Measurements from ENCODE around the gene PYGB.

PYGB gene

GRCh38 chr20:25216199-25216945 lies 31.5 kb upstream of the PYGB start:
- no peak for DNase-seq (ENCODE audit: low read depth, low spot score)

- DNase-seq (ENCODE audit: low read depth, low spot score): no peak
Measured at GRCh38 chr20:25217161-25218108, 30.4 kb upstream of the PYGB start.

GRCh38 chr20:25218109-25218486 lies 29.8 kb upstream of the PYGB start:
- no peak for DNase-seq (ENCODE audit: low read depth, low spot score)

DNA sequence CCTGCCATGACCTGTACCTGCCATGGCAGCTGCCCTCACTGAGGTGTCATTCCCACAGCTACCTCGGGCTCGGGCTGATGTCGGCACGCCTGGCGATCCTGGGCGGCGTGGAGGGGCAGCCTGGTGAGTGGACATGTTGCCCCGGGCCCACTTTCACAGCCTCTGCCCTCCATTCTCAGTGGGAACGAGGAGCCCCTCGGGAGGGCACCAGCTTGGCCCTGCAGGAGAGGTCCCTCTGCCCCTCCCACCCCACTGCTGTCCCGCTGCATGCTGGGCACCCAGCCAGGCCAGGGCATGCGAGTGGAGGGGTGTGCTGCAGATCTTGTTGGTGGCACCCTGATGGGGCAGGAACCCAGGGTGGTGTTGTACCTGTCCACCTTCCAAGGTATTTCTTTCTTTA lies 29.4 kb upstream of the PYGB start:
- DNase-seq (ENCODE audit: low read depth, low spot score): no peak

DNA sequence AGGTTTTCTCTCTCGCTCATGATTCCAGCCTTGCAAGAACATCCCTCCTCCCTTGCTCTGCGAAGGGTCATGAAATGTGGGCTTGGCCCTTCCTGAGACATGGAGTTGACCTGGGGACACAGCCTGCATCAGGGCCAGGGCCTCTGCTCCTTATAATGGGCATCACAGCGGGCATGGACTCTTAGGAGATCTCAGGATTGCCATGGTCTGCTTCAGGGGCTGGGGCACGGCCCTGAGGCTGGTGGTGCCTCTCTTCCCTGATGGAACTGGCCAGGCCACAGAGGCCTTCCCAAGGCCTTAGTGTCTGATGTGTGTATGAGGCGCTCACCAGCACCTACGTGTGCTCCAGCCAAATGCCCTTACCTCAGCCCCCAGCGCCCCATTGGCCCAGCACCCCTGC lies 28.5 kb upstream of the PYGB start:
- DNase-seq (ENCODE audit: low read depth, low spot score): no peak

GRCh38 chr20:25220021-25220730 lies 27.7 kb upstream of the PYGB start:
- DNase-seq (ENCODE audit: low read depth, low spot score): no peak

- DNase-seq (ENCODE audit: low read depth, low spot score): no peak
Measured at GRCh38 chr20:25220810-25221591, 26.9 kb upstream of the PYGB start.

DNA sequence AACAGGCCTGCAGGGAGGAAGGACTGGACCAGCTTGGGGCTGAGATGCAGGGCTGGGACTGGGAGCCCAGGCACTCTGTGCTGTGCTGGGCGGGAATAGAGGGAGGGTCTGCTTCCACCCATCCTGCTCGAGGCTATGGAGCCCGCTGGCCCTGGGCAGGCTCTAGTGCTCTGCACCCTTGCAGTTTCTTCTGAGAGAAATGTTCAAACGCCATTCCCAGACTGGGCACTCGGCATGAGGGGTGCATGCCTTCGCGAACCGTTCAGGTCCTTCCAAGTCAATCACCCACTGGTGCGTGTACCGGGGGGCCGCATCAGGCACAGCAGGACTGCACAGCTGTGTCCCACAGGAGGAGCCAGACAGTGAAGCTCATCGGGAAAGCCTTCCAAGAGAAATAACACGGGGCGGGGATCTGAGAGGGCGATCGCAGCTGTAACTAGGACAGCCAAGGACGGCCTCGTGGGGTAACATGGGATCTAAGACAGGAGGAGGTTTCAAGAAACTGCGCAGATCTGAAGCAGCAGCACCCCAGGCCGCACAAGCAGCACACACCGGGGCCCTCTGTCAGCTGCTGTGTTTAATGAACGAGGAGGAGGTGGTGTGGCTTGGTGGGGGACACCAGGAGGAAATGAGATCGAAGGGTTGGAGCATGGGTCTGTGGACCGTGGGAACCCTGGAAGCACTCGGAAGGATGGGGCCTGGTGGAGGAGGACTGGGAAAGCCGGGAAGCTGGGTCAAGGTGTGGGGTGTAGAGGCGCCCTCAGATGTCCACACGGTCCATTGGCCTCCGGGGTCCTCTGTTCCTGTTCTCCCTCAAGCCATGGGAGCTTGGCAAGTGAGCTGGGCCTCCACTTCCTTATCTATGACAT lies 26.1 kb upstream of the PYGB start:
- DNase-seq (ENCODE audit: low read depth, low spot score): no peak

DNA sequence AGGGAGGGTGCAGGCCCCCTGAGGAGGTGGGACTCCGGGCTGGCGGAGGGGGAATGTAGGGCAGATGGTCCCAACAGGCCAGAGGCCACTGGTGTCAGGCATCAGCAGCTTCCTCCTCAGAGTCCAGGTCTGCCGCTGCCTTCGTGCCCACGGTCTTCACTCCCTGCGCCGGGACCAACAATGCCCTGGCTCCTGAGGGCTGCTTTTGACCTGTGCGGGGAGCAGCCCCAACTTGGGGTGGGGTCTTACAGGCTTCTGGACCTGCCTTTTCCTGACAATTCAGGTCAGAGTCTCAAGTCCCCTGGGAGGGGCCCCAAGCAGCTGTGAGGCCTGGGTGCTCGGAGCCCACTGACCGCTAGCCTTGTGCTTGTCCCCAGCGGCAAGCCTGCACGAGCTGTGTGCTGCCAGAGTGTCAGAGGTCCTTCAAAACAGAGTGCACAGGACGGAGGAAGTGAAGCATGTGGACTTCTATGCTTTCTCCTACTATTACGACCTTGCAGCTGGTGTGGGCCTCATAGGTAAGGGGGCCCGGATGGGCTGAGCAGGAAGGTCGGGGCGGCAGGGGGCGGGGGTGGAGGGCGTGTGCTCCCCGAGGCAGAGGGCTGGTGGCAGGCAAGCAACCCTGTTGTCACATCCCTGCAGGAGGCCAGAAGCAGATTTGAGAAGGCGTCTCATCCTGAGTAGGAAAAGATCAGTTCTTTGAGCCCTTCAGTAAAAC lies 25.3 kb upstream of the PYGB start:
- DNase-seq (ENCODE audit: low read depth, low spot score): no peak

DNA sequence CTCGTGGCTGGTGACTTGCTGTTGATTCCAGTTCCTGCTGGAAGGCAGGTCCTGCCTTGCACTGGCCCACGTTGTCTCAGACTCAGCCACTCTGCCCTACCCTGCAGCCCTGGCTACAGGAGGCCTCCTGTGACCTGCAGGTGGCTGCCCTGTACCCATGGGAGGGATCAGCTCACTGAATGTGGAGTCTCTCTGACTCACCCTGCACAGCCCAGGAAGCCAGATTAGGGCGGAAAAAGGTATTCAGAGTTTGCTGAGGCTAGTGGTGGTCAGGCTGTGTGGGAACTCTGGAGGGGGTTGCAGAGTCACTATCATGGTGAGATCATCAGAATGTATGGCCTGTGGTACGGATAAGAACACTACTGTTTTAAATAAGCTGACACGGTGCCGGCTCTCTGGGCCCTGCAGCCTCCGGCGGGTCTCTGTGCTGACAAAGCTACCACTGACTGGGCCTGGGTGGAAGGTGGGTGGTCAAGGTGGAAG lies 24.7 kb upstream of the PYGB start:
- DNase-seq (ENCODE audit: low read depth, low spot score): no peak

DNA sequence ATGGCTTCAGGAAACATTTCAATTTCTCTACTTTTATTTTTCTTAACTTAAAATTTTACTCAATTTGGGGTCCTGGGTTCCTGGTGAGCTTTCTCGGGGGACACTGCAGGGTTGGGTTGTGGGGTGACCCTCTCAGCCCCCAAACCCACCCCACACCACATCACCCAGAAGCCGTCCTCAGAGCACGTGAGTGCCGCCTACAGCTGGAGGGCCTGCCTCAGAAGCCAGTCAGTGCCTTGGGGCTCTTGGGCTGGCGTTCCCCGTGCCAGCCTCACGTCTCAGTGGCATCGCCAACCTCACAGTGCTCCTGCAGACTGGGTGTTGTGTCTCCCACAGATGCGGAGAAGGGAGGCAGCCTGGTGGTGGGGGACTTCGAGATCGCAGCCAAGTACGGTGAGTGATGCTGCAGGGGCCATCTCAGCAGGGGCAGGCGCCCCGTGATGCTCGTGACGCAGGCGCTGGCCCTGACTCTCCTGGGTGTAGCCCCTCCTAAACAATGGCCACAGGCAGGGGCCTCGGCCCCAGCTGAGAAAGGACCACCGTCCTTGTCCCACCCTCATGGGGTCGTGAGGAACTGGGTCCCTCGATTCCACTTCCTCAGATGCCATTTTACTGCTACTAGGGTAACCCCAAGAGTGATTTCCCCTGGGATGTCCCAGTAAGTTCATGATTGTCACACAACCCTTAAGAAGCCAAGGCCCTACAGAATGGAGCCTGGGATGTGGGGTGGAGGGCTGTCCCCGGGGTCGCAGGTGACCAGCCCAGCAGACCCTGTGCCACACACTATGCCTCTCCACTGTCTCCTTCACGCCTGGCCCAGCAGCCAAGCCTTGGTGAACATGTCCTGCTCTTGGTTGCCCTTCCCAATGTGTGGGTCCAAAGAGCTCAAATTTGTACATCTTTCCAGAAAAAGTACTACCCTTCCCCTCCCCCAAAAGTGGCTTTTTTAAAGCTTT lies 23.8 kb upstream of the PYGB start:
- DNase-seq (ENCODE audit: low read depth, low spot score): no peak

DNA sequence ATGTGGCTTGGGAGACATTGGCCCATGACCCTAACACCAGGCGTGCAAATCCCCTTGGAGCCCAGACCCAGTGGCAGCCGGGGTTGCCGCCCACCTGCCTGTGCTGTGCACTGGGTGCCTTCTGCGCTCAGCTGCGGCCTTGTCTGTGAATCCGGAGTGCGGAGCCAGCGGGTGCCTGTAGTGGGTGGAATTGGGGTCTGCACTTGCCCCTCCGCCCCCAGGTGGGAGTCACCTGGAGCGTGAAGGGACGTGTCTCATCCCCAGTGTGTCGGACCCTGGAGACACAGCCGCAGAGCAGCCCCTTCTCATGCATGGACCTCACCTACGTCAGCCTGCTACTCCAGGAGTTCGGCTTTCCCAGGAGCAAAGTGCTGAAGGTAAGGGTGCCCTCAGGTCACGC lies 22.9 kb upstream of the PYGB start:
- no peak for DNase-seq (ENCODE audit: low read depth, low spot score)

GRCh38 chr20:25225642-25226432 lies 22.0 kb upstream of the PYGB start:
- DNase-seq (ENCODE audit: low read depth, low spot score): no peak

DNA sequence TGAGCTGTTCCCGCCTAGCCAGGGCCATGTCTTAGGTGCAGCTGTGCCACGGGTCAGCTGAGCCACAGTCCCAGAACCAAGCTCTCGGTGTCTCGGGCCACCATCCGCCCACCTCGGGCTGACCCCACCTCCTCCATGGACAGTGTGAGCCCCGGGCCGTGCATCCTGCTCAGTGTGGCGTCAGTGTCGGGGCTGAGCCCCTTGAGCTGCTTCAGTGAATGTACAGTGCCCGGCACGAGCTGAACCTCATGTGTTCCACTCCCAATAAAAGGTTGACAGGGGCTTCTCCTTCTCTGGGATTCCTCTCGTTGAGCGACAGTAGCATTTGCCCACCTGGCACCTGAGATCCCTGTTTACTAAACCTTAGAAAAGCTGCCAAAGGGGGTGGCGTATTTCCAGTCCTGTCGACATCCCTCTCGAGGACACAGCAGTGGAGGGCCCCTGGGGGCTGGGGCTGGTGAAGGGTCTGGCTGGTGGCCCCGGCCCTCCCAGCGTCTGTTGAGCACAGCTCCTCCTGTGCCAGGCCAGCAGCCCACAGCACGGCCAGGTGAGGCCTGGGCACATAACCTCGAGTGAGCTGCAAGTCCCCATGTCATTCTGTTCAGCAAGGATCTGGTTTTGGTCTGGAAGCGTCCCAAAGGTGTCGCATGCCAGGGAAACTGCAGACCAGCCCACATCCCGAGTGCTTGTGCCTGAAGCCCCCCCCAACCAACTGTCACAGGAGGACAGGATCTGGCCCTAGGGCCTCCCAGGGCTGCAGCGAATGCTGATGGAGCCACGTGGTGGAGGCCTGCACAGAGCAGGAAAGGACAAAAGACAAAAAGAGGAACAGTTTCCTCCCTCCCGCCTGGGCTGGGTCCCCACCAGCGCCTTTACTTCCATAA lies 21.2 kb upstream of the PYGB start:
- DNase-seq (ENCODE audit: low read depth, low spot score): no peak

DNA sequence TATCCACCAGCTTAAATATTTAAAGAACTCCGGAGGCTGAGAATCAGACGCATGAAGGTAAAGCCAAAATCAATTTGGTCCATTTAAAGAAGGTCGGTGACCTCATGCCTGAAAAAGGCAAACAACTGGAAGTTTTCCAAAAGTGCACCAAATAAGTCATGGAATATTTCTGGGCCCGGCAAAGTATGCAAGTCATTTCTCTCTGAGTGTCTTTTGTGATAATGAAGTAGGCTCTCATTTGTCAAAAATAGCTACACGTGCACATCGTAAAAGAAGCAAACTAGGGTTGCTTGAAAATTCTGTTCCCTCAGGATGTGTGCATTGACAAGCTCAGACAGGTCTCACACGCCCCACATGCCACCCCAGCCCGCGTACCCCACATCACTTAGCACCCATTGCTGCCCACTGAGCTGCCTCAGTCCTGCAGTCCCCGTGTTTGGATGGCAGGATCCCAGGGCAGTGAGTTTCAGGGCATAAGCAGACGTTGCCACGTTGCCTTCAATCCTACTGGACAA lies 20.5 kb upstream of the PYGB start:
- no peak for DNase-seq (ENCODE audit: low read depth, low spot score)

GRCh38 chr20:25229486-25230165 lies 18.3 kb upstream of the PYGB start:
- DNase-seq (ENCODE audit: low read depth, low spot score): no peak

Measured in activated CD4-positive, CD25-positive, alpha-beta regulatory T cell treated with anti-CD3 and anti-CD28 coated beads, Interleukin-2, amount 50 U/mL, for 16 hours (primary cell).